ENCODE results near the gene MRS2.
"Not testable (repeated sequence)": the region's sequence is repeated elsewhere in the genome, so short reads cannot be mapped to it uniquely, and the experiment has no call there.

MRS2 gene

DNA sequence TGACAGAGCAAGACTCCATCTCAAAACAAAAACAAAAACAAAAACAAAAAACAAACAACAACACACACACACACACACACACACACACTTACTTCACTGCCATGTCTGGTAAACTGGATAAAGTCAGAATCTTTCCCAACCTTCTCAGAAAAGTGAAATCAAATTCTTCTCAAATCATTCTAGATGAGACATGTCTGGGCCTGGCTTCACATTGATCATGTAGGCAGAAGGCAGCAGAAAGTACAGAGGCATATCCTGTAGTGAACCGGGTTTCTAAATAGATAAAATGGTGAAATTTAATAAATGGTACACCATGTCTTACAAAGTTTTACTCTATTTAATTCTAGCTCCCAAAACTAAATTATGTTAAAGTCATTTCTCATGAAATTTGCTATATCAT lies 14.9 kb upstream of the MRS2 start:
- no peak for DNase-seq

- DNase-seq: no peak
Observed at GRCh38 chr6:24391208-24391607, 11.5 kb upstream of the MRS2 start.

- DNase-seq: no peak
Observed at GRCh38 chr6:24391756-24392405, 10.9 kb upstream of the MRS2 start.

DNA sequence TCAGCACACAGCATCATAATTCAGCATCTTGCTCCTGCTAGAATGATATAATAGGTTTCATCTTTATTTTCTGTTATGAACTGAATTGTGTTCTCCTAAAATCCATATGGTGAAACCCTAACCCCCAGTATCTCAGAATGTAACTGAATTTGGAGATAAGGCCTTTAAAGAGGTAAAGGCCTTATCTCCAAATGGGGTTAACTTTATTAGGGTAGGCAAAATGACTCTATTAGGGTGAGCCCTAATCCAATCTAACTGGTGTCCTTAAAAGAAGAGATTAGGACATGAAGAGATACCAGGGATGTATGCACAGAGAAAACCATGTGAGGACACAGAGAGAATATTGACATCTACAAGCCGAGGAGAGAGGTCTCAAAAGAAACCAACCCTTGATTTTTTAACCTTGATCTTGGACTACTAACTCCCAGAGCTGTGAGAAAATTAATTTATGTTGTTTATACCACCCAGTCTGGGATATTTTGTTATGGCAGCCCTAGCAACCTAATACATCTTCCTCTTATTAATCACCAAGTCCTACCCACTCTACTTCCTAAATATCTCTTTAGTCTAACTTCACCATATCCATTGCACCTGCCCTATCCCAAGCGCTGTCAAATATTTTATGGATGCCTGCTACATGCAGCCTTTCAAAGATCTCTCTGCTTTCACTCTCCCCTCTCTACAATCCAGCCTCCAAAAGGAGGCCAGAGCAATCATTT lies 8.5 kb upstream of the MRS2 start:
- peak in 3 of 4 experiments; percentile 4 to 59 (median 45) for DNase-seq

DNA sequence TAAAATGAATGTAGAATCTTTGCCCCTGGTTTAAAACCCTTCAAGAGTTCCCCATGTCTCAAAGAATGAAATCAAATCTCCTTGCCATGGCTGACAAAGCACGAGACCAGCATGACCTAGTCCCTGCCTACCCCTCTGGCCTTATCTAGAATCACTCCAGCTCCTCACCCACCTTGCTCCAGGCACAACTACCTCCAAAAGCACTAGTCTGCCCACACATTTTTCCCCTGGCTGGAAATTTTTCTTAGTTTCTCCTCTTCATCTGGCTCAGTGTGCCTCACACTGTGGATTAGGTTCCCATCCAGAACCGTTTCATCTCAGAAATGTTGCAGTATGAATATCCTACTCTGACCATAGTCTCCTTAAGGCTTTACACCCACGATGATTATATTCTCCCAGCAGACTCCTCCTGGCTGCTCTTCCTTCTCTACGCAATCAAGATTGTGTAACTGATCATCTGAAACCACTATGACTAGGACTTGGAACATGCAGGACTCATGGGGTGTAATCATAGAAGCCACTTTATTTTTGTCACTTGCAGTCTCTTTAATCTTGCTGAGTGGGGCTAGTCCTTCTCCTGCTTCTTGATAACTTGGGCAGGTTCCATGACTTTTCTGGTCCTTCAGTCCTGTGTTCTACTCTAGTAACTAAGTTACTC lies 7.8 kb upstream of the MRS2 start:
- DNase-seq: peak; percentile 70 to 96 (median 84)

DNA sequence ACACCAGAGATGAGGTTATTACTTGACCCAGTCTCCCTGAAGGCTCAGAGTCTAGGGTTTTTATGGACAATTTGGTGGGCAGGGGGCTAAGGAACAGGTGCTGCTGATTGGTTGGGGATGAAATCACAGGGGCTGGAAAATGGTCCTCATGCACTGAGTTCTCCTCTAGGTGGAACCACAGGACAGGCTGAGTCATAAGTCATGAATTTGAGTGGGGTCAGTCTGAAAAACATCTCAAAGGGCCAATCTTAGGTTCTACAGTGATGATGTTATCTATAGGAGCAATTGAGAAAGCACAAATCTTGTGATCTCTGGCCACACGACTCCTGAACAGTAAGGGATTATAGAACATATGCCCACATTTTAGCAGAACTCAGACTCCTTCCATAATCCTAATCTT lies 5.9 kb upstream of the MRS2 start:
- peak; percentile 37 to 74 (median 51) for DNase-seq

DNA sequence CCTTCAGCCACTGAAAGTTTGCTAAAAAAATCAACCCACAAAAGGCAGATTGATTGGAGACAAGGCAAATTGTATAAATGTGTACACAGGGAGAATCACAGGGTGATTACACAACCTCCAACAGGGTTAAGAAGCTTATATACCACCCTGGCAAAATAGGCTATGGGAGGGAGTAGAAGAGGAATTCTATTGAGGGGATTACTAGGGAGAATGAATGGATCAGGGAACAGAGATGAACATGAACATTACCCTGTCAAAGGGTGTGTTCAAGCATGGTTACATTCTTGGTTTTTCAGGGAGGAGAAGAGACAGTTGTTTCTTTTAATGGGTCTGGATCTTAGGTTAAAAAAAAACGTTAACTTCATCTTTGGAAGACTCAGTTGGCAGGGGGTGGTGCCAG lies 5.1 kb upstream of the MRS2 start:
- peak in 3 of 4 experiments; percentile 5 to 55 (median 26) for DNase-seq

DNA sequence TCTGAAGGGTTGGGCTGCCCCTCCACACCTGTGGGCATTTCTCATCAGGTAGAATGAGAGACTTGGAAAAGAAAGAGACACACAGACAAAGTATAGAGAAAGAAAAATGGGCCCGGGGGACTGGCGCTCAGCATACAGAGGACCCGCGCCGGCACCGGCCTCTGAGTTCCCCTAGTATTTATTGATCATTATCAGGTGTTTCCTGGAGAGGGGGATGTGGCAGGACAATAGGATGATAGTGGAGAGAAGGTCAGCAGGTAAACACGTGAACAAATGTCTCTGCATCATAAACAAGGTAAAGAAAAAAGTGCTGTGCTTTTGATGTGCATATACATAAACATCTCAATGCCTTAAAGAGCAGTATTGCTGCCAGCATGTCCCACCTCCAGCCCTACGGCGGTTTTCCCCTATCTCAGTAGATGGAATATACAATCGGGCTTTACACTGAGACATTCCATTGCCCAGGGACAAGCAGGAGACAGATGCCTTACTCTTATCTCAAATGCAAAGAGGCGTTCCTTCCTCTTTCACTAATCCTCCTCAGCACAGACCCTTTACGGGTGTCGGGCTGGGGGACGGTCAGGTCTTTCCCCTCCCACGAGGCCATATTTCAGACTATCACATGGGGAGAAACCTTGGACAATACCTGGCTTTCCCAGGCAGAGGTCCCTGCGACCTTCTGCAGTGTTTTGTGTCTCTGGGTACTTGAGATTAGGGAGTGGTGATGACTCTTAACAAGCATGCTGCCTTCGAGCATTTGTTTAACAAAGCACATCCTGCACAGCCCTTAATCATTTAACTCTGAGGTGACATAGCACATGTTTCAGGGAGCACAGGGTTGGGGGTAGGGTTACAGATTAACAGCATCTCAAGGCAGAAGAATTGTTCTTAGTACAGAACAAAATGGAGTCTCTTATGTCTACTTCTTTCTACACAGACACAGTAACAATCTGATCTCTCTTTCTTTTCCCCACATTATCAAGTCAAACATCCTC lies 2.4 kb upstream of the MRS2 start:
- not testable (repeated sequence) for DNase-seq

- DNase-seq: no peak
Observed at GRCh38 chr6:24401458-24401857, 1.3 kb upstream of the MRS2 start.

DNA sequence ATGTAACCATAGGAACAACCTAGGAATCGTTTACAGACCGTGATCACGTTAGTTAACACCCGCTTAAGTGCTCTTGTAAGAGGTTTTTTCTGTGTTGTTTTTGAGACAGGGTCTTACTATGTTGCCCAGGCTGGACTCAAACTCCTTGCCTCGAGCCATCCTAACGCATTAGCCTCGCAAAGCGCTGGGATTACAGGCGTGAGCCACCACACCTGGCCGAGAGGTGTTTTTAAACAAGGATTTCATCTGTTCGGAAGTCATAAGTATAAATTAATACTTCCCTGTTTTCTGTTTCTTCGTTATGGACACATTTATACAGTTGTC lies 727 bp downstream of the MRS2 start:
- DNase-seq: no peak

- no peak for DNase-seq
Observed at GRCh38 chr6:24405262-24405661, 2.5 kb downstream of the MRS2 start.

DNA sequence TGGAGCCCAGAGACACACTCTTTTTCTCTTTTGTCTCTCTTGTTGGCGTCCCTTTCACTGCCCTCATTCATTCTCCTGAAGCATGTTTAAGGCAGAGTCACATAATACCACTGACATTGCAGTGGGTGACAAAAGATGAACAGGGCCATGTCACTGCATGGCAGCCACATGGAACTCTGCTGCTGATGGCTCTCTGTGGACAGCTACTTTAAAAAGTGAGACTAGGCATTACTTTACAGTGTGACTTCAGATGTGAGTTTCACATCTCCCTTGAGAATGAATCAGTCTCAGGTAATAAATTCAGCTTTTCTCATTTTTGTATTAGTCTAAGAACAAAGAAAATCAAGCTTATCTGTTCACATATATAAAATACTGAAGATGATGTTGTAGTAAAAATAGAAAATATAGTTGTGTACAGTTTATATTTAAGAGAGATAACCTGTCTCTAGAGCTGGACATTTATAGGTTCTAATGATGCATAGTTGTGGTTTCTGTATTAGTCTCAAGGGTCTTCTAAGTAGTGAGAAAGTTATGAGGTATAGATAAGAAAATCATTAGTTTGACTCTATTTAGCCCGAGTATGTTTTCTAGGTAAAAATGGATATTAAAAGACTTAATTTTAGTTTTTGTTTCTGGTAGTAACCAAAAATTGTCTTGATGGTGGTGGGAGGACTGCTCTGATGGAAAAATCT lies 6.1 kb downstream of the MRS2 start:
- DNase-seq: no peak

- DNase-seq: no peak
Observed at GRCh38 chr6:24410622-24411021, 7.9 kb downstream of the MRS2 start.

DNA sequence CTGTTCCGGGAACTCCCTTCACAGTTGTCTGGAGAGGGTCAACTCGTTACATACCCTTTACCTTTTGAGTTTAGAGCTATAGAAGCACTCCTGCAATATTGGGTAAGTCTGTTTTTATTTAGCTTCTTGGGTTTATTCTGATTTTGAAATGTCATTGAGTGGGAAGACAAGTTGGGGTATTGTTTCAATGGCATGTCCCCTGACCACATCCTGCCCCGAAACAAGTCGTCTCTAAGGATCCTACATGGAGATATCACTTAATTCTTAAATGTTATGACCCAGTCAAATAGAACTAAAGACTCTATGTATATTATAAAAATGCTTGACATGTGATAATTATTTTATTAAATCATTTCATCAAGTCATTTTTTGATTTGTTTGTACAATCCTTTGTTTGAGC lies 9.6 kb downstream of the MRS2 start:
- no peak for DNase-seq

- DNase-seq: not testable (repeated sequence)
Observed at GRCh38 chr6:24414531-24414930, 11.8 kb downstream of the MRS2 start.

DNA sequence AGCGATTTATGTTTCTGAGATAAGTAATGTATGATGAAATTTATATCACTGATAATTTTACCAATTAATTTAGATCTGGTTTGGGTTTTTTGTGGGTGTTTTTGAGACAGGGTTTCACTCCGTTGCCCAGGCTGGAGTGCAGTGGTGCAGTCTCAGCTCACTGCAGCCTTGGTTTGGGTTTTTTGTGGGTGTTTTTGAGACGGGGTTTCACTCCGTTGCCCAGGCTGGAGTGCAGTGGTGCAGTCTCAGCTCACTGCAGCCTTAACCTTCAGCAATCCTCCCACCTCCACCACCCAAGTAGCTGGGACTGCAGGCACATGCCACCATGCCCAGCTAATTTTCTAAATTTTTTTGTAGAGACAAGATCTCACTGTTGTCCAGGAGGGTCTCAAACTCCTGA lies 13.0 kb downstream of the MRS2 start:
- DNase-seq: no peak

DNA sequence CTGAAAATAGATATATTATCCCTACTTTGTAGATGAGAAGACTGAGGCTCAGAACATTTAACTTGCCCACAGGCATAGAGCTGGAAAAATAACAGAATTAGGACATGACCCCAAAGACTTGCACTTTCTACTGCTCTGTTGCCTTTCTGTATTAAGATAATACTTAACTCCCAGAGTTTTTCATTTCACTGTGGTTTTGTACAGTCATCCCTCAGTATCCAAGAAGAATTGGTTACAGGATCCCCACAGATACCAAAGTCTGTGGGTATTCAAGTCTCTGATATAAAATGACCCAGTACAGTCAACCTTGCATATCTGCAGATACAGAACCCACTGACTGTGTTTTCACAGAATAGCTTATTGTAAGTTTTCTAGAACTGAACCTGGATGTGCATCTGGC lies 16.8 kb downstream of the MRS2 start:
- DNase-seq: no peak

DNA sequence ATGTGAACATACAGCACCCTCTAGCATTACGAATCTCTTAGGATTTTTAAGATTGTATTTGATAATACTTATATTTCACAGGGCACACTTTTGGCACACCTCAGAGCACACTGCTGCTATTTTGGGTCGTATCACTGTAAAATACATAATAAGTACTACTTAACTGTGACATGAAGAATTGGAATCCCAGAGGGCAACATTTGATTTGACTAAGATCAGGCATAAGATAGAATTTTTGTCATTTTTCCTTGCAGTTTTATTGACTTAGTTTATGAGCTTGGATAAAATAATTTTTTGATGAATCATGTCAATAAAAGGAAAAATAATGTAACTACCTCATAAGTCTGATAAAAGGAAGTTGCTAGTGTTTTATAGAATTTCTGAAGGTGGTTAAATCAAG lies 22.4 kb downstream of the MRS2 start:
- DNase-seq: peak in 1 of 4 experiments; percentile 15

GRCh38 chr6:24426729-24427446 lies 24.2 kb downstream of the MRS2 start:
- DNase-seq: no peak

- DNase-seq: peak in 2 of 4 experiments; percentile 14 to 36
Observed at GRCh38 chr6:24428615-24429014, 25.9 kb downstream of the MRS2 start.

- peak in 3 of 4 experiments; percentile 35 to 51 (median 41) for DNase-seq
Observed at GRCh38 chr6:24429146-24429545, 26.4 kb downstream of the MRS2 start.

Measured in suppressor macrophage (primary cell).